HepG2 (cell line): ENCODE data around the gene THSD4. TPM values are rescaled to one million over a fixed set of nuclear protein-coding genes. Genes with fewer than 3 reads are reported as not detected.

Source experiments
- ATAC-seq: fragments of 200-7000 bp; cut with Tn5 transposase; 3 replicates; pipeline ENCODE4 v1.9.1; 2020; ENCODE audit warnings: mild to moderate bottlenecking, moderate library complexity
- BruUV-seq: library from RNA; stranded (reverse); fragments of 400-500 nt; replicated peaks from 2 replicates; lab custom pipeline; 2021; lab: Mats Ljungman, UMichigan
- CTCF ChIA-PET: fragments of 300-600 bp; formaldehyde crosslinking; extraction: SDS; loops from one replicate; lab custom pipeline; 2021; ENCODE audit warnings: low total read pairs, inconsistent platforms, low intra/inter-chr PET ratio; lab: Yijun Ruan, JAX
- POLR2A ChIA-PET: fragments of 350-600 bp; sonication (Branson Sonifier 250); formaldehyde crosslinking; loops from one replicate; lab custom pipeline; 2020; ENCODE audit warnings: antibody characterized with exemption, inconsistent platforms; lab: Yijun Ruan, JAX
- DNase-seq: peaks from one replicate; pipeline ENCODE4 v3.0.0-alpha.2; 2015; ENCODE audit warnings: low spot score
- FAIRE-seq: peaks from 3 replicates; lab custom pipeline; 2011; peaks lifted over from hg19 to GRCh38; lab: Jason Lieb, UNC
- H2AFZ ChIP-seq: one replicate; pipeline ENCODE4 v1.6.1; 2011; ENCODE audit warnings: low read length, inconsistent platforms
- H3K27ac ChIP-seq: fragments of 300-600 bp; 3 replicates; pipeline ENCODE4 v1.8.0; 2011; ENCODE audit warnings: mixed run types, mild to moderate bottlenecking, mixed read lengths, low read length, inconsistent platforms; ENCODE audit not compliant: insufficient read depth; ENCODE audit errors: extremely low read length
- H3K27me3 ChIP-seq, 2 experiments: fragments of 200-600 bp in 1 of 2; 2 replicates in 1 of 2; 3 replicates in 1 of 2; pipeline versions ENCODE4 v1.6.0 to v1.8.0; 2011; ENCODE audit warnings: low read length in 2 of 2, mild to moderate bottlenecking in 2 of 2, moderate library complexity in 2 of 2, inconsistent platforms in 1 of 2; ENCODE audit not compliant: insufficient read depth in 2 of 2, control insufficient read depth in 1 of 2
- H3K36me3 ChIP-seq, 2 experiments: fragments of 200-600 bp in 1 of 2; replicated peaks in 1 of 2; 2 replicates in 1 of 2; 3 replicates in 1 of 2; pipeline versions ENCODE4 v1.5.1 to v1.8.0; 2011; ENCODE audit warnings: low read length in 2 of 2, inconsistent platforms in 1 of 2; ENCODE audit not compliant: insufficient read depth in 2 of 2, control insufficient read depth in 1 of 2
- H3K4me1 ChIP-seq: 2 replicates; pipeline ENCODE4 v1.5.1; 2012; ENCODE audit warnings: low read length, inconsistent platforms; ENCODE audit not compliant: insufficient read depth
- H3K4me2 ChIP-seq: 2 replicates; pipeline ENCODE4 v1.6.0; 2011; ENCODE audit warnings: low read depth, low read length, inconsistent platforms
- H3K4me3 ChIP-seq, 3 experiments: fragments of 200-600 bp in 1 of 3; sonication (generic), shearing (Covaris generic) in 1 of 3; replicated peaks in 1 of 3; 2 replicates each; pipeline ENCODE4 v1.5.1; 2011 to 2016; ENCODE audit warnings: low read length in 3 of 3, inconsistent platforms in 2 of 3, low read depth in 2 of 3, mild to moderate bottlenecking in 2 of 3, control low read depth in 1 of 3, mixed read lengths in 1 of 3; ENCODE audit not compliant: insufficient read depth in 1 of 3
- H3K79me2 ChIP-seq: one replicate; pipeline ENCODE4 v1.6.1; 2011; ENCODE audit warnings: low read length, inconsistent platforms; ENCODE audit not compliant: insufficient read depth
- H3K9ac ChIP-seq: 2 replicates; pipeline ENCODE4 v1.6.0; 2011; ENCODE audit warnings: mild to moderate bottlenecking, low read depth, low read length, inconsistent platforms; ENCODE audit not compliant: insufficient read depth
- H3K9me3 ChIP-seq: 2 replicates; pipeline ENCODE4 v1.5.1; 2012; ENCODE audit warnings: mild to moderate bottlenecking, low read length
- H4K20me1 ChIP-seq: 2 replicates; pipeline ENCODE4 v1.6.0; 2011; ENCODE audit warnings: inconsistent platforms, mild to moderate bottlenecking, low read length, moderate library complexity; ENCODE audit not compliant: insufficient read depth
- GTF2F1 ChIP-seq: fragments of 150-350 bp; IDR thresholded peaks from 2 replicates; pipeline ENCODE4 v1.6.1; 2014; ENCODE audit warnings: low read length
- NCOA2 ChIP-seq: sonication (generic); formaldehyde crosslinking; IDR thresholded peaks from 2 replicates; pipeline ENCODE4 v1.8.0; 2022; ENCODE audit warnings: inconsistent platforms
- ZSCAN25 ChIP-seq: sonication (generic); formaldehyde crosslinking; IDR thresholded peaks from 2 replicates; pipeline ENCODE4 v1.8.0; 2022; ENCODE audit warnings: mild to moderate bottlenecking, missing genetic modification reagents
- WGBS: methylation state at CpG from one replicate; pipeline ENCODE4 v1.1.6; 2017; ENCODE audit warnings: low lambda C conversion rate; 5-methylcytosine and 5-hydroxymethylcytosine counted together
- in situ Hi-C: cut with HindIII; loops from 2 replicates; pipeline ENCODE4 v1.10.0; 2017; ENCODE audit warnings: low pct_unique_long_range_greater_than_20kb; ENCODE audit not compliant: extremely low pct_ligation_motif_present
- intact Hi-C: fragments of 100-400 bp; cut with micrococcal nuclease; formaldehyde crosslinking; loops from one replicate; pipeline ENCODE4 v1.10.0; 2022; ENCODE audit not compliant: unreplicated experiment
- polyA plus RNA-seq, 8 experiments: library from polyadenylated mRNA; depleted of rRNA in 3 of 8; stranded (reverse) in 7 of 8; unstranded in 1 of 8; fragments of >200 nt; fragmentation: Illumina TruSeq in 4 of 8; extraction: Trizol in 4 of 8; gene quantifications; 2 replicates each; pipeline versions ENCODE4 v1.2.1 to v1.2.3, GENCODE V29; 2011 to 2016; ENCODE audit warnings: low read depth in 4 of 8, missing spikeins in 1 of 8, mixed read lengths in 1 of 8; ENCODE audit not compliant: insufficient read depth in 1 of 8
- total RNA-seq, 5 experiments: library from RNA; depleted of rRNA; stranded (reverse); fragments of >200 nt; fragmentation: Illumina TruSeq; extraction: Trizol; gene quantifications; 2 replicates each; pipeline ENCODE4 v1.2.3, GENCODE V29; 2016; ENCODE audit warnings: low read depth in 1 of 5
- TF ChIP-seq, protein P1 (sequence below): sonication (generic); formaldehyde crosslinking; IDR thresholded peaks from 2 replicates; pipeline ENCODE4 v1.4.0; 2020; ENCODE audit warnings: missing genetic modification reagents, borderline replicate concordance
- TF ChIP-seq, protein P2 (sequence below): sonication (generic); formaldehyde crosslinking; IDR thresholded peaks from 2 replicates; pipeline ENCODE4 v1.4.0; 2020; ENCODE audit warnings: mild to moderate bottlenecking, missing genetic modification reagents
- TF ChIP-seq, protein P3 (sequence below): sonication (generic); formaldehyde crosslinking; IDR thresholded peaks from 2 replicates; pipeline ENCODE4 v1.5.0; 2020; ENCODE audit warnings: mild to moderate bottlenecking, missing genetic modification reagents
- TF ChIP-seq, protein P4 (sequence below): IDR thresholded peaks from 2 replicates; pipeline ENCODE4 v1.6.1; 2012; ENCODE audit warnings: low read length, improper control_type of control experiment

THSD4 gene
- total and polyA plus RNA-seq, 2 of the 13 experiments (the other 11 are each of a cell fraction or from before 2014, with no cell fraction given): 0.07 to 0.21 TPM

DNA sequence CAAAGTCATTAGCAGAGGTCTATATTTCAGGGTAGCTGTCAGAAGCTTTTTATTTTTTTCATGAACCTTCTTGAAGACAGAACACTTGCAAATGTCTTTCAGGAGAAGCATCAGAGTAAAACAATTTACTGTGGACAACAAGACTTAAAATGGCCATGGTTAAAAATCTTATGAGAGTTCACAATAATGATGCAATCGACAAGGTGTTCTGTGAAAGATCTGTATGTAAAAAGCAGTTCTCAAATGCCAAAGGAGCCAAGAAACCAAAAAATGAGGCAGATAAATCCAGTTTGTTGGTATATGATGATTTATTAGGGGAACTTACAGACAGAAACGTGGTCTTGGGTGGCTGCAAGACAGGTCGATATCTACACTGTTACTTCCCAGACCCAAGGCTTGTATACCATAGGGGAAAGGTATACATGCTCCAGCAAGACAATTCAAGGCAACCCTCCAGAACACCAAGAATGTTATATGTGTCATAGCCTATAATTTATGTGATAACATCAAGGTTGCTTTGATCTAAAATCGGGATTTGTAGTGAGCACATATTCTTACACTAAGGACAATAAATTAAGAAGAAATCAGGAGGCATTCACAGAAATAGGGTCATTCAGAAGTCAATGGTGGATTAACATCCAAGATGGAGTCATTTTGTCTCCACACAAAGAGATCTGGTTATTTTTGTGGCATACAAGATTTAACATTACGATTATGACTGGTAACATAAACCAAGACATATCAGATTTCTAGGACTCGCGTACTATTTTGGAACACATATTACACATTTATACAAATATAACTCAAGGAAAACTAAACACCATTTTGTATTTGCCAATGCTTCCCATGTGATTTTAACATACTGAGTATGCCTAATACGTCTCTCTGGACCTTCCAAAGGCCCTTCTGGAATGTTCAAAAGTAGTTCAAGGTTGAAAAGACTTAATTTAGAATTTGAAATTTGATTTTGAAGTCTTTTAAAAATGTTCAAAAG is 316.4 kb downstream of the THSD4 start:
- Histone ChIP-seq H3K9me3 (no peaks in the 10 kb centered on the region), H4K20me1 (no peaks in the 10 kb centered on the region), H3K36me3 (no peaks in the 10 kb centered on the region), H2AFZ (no peak overlapping the region), H3K4me3 (no peak overlapping the region), H3K4me1 (no peaks in the 10 kb centered on the region), H3K4me2 (no peak overlapping the region), H3K27me3 (no peaks in the 10 kb centered on the region), H3K9ac (no peak overlapping the region), H3K79me2 (no peaks in the 10 kb centered on the region), H3K27ac (no peak overlapping the region)
- in situ Hi-C loops: no loop called here
- CTCF ChIA-PET: no interaction called here
- TF ChIP-seq, protein P1, sequence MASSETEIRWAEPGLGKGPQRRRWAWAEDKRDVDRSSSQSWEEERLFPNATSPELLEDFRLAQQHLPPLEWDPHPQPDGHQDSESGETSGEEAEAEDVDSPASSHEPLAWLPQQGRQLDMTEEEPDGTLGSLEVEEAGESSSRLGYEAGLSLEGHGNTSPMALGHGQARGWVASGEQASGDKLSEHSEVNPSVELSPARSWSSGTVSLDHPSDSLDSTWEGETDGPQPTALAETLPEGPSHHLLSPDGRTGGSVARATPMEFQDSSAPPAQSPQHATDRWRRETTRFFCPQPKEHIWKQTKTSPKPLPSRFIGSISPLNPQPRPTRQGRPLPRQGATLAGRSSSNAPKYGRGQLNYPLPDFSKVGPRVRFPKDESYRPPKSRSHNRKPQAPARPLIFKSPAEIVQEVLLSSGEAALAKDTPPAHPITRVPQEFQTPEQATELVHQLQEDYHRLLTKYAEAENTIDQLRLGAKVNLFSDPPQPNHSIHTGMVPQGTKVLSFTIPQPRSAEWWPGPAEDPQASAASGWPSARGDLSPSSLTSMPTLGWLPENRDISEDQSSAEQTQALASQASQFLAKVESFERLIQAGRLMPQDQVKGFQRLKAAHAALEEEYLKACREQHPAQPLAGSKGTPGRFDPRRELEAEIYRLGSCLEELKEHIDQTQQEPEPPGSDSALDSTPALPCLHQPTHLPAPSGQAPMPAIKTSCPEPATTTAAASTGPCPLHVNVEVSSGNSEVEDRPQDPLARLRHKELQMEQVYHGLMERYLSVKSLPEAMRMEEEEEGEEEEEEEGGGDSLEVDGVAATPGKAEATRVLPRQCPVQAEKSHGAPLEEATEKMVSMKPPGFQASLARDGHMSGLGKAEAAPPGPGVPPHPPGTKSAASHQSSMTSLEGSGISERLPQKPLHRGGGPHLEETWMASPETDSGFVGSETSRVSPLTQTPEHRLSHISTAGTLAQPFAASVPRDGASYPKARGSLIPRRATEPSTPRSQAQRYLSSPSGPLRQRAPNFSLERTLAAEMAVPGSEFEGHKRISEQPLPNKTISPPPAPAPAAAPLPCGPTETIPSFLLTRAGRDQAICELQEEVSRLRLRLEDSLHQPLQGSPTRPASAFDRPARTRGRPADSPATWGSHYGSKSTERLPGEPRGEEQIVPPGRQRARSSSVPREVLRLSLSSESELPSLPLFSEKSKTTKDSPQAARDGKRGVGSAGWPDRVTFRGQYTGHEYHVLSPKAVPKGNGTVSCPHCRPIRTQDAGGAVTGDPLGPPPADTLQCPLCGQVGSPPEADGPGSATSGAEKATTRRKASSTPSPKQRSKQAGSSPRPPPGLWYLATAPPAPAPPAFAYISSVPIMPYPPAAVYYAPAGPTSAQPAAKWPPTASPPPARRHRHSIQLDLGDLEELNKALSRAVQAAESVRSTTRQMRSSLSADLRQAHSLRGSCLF (CRISPR knock-in tag): no peak
- TF ChIP-seq, protein P2, sequence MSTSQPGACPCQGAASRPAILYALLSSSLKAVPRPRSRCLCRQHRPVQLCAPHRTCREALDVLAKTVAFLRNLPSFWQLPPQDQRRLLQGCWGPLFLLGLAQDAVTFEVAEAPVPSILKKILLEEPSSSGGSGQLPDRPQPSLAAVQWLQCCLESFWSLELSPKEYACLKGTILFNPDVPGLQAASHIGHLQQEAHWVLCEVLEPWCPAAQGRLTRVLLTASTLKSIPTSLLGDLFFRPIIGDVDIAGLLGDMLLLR (CRISPR knock-in tag): no peak
- TF ChIP-seq ZSCAN25 (CRISPR knock-in tag) (no peak), NCOA2 (CRISPR knock-in tag) (no peak), GTF2F1 (no peak)
- TF ChIP-seq, protein P3, sequence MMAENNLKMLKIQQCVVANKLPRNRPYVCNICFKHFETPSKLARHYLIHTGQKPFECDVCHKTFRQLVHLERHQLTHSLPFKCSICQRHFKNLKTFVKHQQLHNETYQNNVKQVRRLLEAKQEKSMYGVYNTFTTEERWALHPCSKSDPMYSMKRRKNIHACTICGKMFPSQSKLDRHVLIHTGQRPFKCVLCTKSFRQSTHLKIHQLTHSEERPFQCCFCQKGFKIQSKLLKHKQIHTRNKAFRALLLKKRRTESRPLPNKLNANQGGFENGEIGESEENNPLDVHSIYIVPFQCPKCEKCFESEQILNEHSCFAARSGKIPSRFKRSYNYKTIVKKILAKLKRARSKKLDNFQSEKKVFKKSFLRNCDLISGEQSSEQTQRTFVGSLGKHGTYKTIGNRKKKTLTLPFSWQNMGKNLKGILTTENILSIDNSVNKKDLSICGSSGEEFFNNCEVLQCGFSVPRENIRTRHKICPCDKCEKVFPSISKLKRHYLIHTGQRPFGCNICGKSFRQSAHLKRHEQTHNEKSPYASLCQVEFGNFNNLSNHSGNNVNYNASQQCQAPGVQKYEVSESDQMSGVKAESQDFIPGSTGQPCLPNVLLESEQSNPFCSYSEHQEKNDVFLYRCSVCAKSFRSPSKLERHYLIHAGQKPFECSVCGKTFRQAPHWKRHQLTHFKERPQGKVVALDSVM: no peak
- TF ChIP-seq, protein P4, sequence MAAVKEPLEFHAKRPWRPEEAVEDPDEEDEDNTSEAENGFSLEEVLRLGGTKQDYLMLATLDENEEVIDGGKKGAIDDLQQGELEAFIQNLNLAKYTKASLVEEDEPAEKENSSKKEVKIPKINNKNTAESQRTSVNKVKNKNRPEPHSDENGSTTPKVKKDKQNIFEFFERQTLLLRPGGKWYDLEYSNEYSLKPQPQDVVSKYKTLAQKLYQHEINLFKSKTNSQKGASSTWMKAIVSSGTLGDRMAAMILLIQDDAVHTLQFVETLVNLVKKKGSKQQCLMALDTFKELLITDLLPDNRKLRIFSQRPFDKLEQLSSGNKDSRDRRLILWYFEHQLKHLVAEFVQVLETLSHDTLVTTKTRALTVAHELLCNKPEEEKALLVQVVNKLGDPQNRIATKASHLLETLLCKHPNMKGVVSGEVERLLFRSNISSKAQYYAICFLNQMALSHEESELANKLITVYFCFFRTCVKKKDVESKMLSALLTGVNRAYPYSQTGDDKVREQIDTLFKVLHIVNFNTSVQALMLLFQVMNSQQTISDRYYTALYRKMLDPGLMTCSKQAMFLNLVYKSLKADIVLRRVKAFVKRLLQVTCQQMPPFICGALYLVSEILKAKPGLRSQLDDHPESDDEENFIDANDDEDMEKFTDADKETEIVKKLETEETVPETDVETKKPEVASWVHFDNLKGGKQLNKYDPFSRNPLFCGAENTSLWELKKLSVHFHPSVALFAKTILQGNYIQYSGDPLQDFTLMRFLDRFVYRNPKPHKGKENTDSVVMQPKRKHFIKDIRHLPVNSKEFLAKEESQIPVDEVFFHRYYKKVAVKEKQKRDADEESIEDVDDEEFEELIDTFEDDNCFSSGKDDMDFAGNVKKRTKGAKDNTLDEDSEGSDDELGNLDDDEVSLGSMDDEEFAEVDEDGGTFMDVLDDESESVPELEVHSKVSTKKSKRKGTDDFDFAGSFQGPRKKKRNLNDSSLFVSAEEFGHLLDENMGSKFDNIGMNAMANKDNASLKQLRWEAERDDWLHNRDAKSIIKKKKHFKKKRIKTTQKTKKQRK: no peak
- POLR2A ChIA-PET: no interaction called here
- BruUV-seq: no TSS peak
- ATAC-seq (no peak), DNase-seq (no peak), FAIRE-seq (no peak)
- 38% methylated on average over 8 of the region's 8 CpGs for WGBS
- intact Hi-C loops: no loop called here
